ENCODE results near the gene ENAH. TPM values are rescaled to one million over a fixed set of nuclear protein-coding genes. Genes with fewer than 3 reads are reported as not detected.

ENAH gene
- polyA plus RNA-seq, 1 donor (not counting 4 experiments of a cell fraction or from before 2014, with no cell fraction given) = 61.0 TPM

DNA sequence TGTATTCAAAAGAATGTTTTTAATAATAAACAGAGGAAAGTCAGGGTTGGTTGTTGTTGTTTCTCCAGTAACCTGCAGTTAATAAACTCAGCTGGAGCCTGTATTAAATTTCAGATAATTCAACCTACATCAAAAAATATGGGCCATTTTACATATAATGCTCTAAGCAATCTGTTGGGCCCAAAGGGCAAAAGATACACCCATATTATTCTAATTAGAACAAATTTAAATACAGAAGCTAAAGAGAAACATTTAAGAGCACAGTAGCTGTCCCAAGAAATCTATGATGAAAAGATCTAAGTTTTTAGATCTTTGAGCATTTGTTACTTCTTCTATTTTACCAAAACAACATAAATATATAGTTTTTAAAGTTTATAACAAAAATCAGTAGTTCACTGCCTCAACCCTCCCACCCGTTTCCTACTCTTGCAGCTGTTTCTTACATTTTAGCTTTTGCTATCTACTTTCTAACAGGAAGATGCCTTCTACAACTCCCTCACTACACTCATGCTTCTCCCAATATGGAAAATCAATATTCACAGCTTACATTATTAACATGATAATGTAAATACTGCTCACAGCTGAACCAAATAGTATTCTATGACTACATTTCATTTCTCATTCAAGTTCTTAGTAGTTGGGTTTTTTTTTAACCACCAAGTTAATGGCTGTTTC is 130.2 kb downstream of the ENAH start:
- DNase-seq (ENCODE audit: low read depth, low spot score) (no peak), FAIRE-seq (no peak)
- no peak for TF ChIP-seq EZH2 (IDR thresholded peaks at IDR 0.05; ENCODE audit: low read length)
- TF ChIP-seq, protein P1, sequence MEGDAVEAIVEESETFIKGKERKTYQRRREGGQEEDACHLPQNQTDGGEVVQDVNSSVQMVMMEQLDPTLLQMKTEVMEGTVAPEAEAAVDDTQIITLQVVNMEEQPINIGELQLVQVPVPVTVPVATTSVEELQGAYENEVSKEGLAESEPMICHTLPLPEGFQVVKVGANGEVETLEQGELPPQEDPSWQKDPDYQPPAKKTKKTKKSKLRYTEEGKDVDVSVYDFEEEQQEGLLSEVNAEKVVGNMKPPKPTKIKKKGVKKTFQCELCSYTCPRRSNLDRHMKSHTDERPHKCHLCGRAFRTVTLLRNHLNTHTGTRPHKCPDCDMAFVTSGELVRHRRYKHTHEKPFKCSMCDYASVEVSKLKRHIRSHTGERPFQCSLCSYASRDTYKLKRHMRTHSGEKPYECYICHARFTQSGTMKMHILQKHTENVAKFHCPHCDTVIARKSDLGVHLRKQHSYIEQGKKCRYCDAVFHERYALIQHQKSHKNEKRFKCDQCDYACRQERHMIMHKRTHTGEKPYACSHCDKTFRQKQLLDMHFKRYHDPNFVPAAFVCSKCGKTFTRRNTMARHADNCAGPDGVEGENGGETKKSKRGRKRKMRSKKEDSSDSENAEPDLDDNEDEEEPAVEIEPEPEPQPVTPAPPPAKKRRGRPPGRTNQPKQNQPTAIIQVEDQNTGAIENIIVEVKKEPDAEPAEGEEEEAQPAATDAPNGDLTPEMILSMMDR (optimal IDR thresholded peaks at IDR 0.05 in 1 of 3, IDR thresholded peaks at IDR 0.05 in 1 of 3, conservative IDR thresholded peaks at IDR 0.05 in 1 of 3; ENCODE audit: extremely low read depth in 1 of 3, insufficient read depth in 2 of 3, low read length in 3 of 3) = no peak
- Histone ChIP-seq H3K27ac (ENCODE audit: control insufficient read depth, insufficient read depth, low read length) (no peak overlapping the region), H3K9ac (ENCODE audit: control insufficient read depth, extremely low read depth, insufficient read depth, low read length) (no peak overlapping the region), H3K4me2 (ENCODE audit: control insufficient read depth, extremely low read depth, insufficient read depth, low read depth, low read length) (no peak overlapping the region), H3K79me2 (ENCODE audit: control insufficient read depth, insufficient read depth, low read length) (peaks cover 2% of the 10 kb centered on the region), H4K20me1 (ENCODE audit: control insufficient read depth, extremely low read depth, insufficient read depth, low read length) (no peaks in the 10 kb centered on the region), H3K4me1 (ENCODE audit: control insufficient read depth, extremely low read depth, insufficient read depth, low read length) (no peaks in the 10 kb centered on the region), H3K9me1 (ENCODE audit: control insufficient read depth, extremely low read depth, insufficient read depth, low read length) (no peaks in the 10 kb centered on the region), H2AFZ (ENCODE audit: control insufficient read depth, low read length) (no peak overlapping the region), H3K9me3 (ENCODE audit: control insufficient read depth, low read depth, low read length) (no peaks in the 10 kb centered on the region), H3K4me3 (ENCODE audit: control insufficient read depth in 2 of 3, extremely low read depth in 1 of 3, insufficient read depth in 2 of 3, low read depth in 1 of 3, low read length in 3 of 3) (no peak overlapping the region), H3K36me3 (ENCODE audit: control insufficient read depth in 2 of 2, extremely low read depth in 1 of 2, insufficient read depth in 2 of 2, low read length in 2 of 2) (peaks cover 2% of the 10 kb centered on the region in 2 experiments), H3K27me3 (ENCODE audit: control insufficient read depth, extremely low read depth, insufficient read depth, low read length) (no peaks in the 10 kb centered on the region)
- dilution Hi-C loops (cut with MboI; ENCODE audit: extremely low pct_ligation_motif_present, low sequenced_read_pairs) = no loop called here

DNA sequence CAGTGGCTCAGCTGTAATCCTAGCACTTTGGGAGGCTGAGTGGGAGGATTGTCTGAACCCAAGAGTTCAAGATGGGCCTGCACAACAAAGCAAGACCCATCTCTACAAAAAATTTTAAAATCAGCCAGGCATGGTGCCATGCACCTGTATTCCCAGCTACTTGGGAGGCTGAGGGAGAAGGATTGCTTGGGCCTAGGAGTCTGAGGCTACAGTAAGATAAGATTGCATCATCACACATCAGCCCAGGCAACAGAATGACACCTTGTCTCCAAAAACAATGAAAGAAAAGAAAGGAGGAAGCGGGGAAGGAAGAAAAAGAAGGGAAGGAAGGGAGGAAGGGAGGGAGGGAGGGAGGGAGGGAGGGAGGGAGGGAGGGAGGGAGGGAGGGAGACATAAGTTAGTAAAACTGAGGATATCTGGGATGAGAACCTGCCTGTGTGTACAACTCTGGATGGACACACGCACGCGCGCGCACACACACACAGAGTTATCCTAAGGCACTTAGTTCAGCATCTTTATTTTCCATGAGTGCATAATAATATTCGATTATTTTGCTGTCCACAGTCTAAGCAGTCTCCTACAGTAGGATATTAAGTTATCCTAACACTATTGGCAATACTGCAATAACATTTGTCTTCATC is 132.2 kb downstream of the ENAH start:
- H2AFZ ChIP-seq (ENCODE audit: control insufficient read depth, low read length) = no peak overlapping the region
- H3K27ac ChIP-seq (ENCODE audit: control insufficient read depth, insufficient read depth, low read length) = no peak overlapping the region
- H4K20me1 ChIP-seq (ENCODE audit: control insufficient read depth, extremely low read depth, insufficient read depth, low read length) = no peaks in the 10 kb centered on the region

More for the DNA sequence above, 132.2 kb downstream of the ENAH start:
- FAIRE-seq (no peak), DNase-seq (ENCODE audit: low read depth, low spot score) (no peak)
- Histone ChIP-seq H3K36me3 (ENCODE audit: control insufficient read depth in 2 of 2, extremely low read depth in 1 of 2, insufficient read depth in 2 of 2, low read length in 2 of 2) (peaks cover 6% of the 10 kb centered on the region in 2 experiments), H3K4me3 (ENCODE audit: control insufficient read depth in 2 of 3, extremely low read depth in 1 of 3, insufficient read depth in 2 of 3, low read depth in 1 of 3, low read length in 3 of 3) (no peak overlapping the region), H3K27me3 (ENCODE audit: control insufficient read depth, extremely low read depth, insufficient read depth, low read length) (no peaks in the 10 kb centered on the region), H3K9me1 (ENCODE audit: control insufficient read depth, extremely low read depth, insufficient read depth, low read length) (no peaks in the 10 kb centered on the region), H3K9ac (ENCODE audit: control insufficient read depth, extremely low read depth, insufficient read depth, low read length) (no peak overlapping the region), H3K9me3 (ENCODE audit: control insufficient read depth, low read depth, low read length) (no peaks in the 10 kb centered on the region), H3K79me2 (ENCODE audit: control insufficient read depth, insufficient read depth, low read length) (peaks cover 2% of the 10 kb centered on the region), H3K4me2 (ENCODE audit: control insufficient read depth, extremely low read depth, insufficient read depth, low read depth, low read length) (no peak overlapping the region), H3K4me1 (ENCODE audit: control insufficient read depth, extremely low read depth, insufficient read depth, low read length) (no peaks in the 10 kb centered on the region)
- TF ChIP-seq, protein P1 (optimal IDR thresholded peaks at IDR 0.05 in 1 of 3, IDR thresholded peaks at IDR 0.05 in 1 of 3, conservative IDR thresholded peaks at IDR 0.05 in 1 of 3; ENCODE audit: extremely low read depth in 1 of 3, insufficient read depth in 2 of 3, low read length in 3 of 3) = no peak
- no peak for TF ChIP-seq EZH2 (IDR thresholded peaks at IDR 0.05; ENCODE audit: low read length)
- dilution Hi-C loops (cut with MboI; ENCODE audit: extremely low pct_ligation_motif_present, low sequenced_read_pairs) = no loop called here
